Parathyroid adenoma (tissue), 2 donors: ENCODE results near the gene AGAP1.

Source experiments
- H2AFZ ChIP-seq: fragments of 300-600 bp; sonication (generic); one replicate; pipeline ENCODE4 v1.7.0; 2017; ENCODE audit warnings: antibody characterized with exemption, mild to moderate bottlenecking
- H3K27ac ChIP-seq: fragments of 300-600 bp; sonication (generic); one replicate; pipeline ENCODE4 v1.7.0; 2017
- H3K27me3 ChIP-seq: fragments of 300-600 bp; sonication (generic); one replicate; pipeline ENCODE4 v1.7.0; 2017; ENCODE audit warnings: low read length; ENCODE audit not compliant: control insufficient read depth, insufficient read depth
- H3K36me3 ChIP-seq: fragments of 300-600 bp; sonication (generic); one replicate; pipeline ENCODE4 v1.7.0; 2017; ENCODE audit warnings: low read length; ENCODE audit not compliant: control insufficient read depth, insufficient read depth
- H3K4me1 ChIP-seq: fragments of 300-600 bp; sonication (generic); one replicate; pipeline ENCODE4 v1.7.0; 2017; ENCODE audit warnings: control low read depth
- H3K4me2 ChIP-seq: fragments of 300-600 bp; sonication (generic); one replicate; pipeline ENCODE4 v1.7.0; 2017; ENCODE audit warnings: low read length
- H3K4me3 ChIP-seq: fragments of 300-600 bp; sonication (generic); one replicate; pipeline ENCODE4 v1.7.0; 2017; ENCODE audit warnings: low read depth, low read length
- H3K79me2 ChIP-seq: fragments of 300-600 bp; sonication (generic); one replicate; pipeline ENCODE4 v1.7.0; 2017; ENCODE audit warnings: control low read depth
- H3K9ac ChIP-seq: fragments of 300-600 bp; sonication (generic); one replicate; pipeline ENCODE4 v1.7.0; 2017; ENCODE audit warnings: mild to moderate bottlenecking
- H3K9me3 ChIP-seq: fragments of 300-600 bp; sonication (generic); one replicate; pipeline ENCODE4 v1.7.0; 2017; ENCODE audit warnings: low read length; ENCODE audit not compliant: control insufficient read depth
- TF ChIP-seq, protein P1 (sequence below): fragments of 300-600 bp; sonication (generic); IDR thresholded peaks from one replicate; pipeline ENCODE4 v1.7.0; 2017; ENCODE audit warnings: antibody characterized with exemption, mild to moderate bottlenecking
- donor health status: primary hyperparathyroidism.

The AGAP1 gene

DNA sequence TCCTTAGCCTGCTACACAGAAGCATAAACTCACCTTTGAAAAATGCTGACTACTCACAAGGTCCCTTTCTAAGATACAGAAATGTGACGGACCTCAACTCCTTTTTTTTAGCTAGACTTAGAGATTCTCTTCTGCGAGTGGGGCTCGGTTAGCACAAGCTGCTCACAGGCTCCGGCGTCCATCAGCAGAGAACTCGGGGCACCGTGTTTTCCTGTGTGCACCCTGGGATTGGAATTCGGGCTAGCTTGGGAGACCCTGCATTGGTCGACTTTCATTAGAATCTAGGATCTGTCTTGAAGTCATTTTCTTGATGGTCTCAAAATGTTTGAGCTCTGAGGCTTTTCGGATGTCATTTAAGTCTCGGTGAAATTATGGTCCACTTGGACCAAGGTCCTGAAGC lies 483.1 kb downstream of the AGAP1 start:
- Histone ChIP-seq H3K27ac (no peak overlapping the region), H3K9me3 (no peaks in the 10 kb centered on the region), H3K4me1 (no peaks in the 10 kb centered on the region), H3K4me3 (no peak overlapping the region), H3K9ac (no peak overlapping the region), H3K79me2 (no peaks in the 10 kb centered on the region), H2AFZ (no peak overlapping the region), H3K27me3 (no peaks in the 10 kb centered on the region), H3K36me3 (no peaks in the 10 kb centered on the region), H3K4me2 (no peak overlapping the region)
- TF ChIP-seq, protein P1, sequence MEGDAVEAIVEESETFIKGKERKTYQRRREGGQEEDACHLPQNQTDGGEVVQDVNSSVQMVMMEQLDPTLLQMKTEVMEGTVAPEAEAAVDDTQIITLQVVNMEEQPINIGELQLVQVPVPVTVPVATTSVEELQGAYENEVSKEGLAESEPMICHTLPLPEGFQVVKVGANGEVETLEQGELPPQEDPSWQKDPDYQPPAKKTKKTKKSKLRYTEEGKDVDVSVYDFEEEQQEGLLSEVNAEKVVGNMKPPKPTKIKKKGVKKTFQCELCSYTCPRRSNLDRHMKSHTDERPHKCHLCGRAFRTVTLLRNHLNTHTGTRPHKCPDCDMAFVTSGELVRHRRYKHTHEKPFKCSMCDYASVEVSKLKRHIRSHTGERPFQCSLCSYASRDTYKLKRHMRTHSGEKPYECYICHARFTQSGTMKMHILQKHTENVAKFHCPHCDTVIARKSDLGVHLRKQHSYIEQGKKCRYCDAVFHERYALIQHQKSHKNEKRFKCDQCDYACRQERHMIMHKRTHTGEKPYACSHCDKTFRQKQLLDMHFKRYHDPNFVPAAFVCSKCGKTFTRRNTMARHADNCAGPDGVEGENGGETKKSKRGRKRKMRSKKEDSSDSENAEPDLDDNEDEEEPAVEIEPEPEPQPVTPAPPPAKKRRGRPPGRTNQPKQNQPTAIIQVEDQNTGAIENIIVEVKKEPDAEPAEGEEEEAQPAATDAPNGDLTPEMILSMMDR: no peak

DNA sequence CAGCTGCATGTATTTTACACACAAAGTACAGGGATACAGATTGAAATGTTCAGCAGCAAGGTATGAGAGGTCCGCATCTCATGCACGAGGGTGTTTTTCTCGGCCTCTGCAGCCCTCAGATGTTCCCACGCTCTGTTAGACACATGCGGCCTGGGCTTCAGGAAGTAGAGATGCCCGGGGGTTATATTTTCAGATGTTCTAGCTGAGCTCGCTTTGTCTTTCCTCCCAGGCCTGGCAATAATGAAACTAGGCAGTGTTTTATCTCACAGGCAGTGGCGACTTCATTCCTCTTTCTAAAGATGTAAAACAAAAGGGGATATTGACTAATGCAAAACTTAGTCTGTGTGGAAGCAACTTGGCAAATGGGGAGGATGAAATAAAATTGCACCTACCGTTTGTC lies 483.6 kb downstream of the AGAP1 start:
- Histone ChIP-seq H3K36me3 (no peaks in the 10 kb centered on the region), H2AFZ (no peak overlapping the region), H3K4me2 (no peak overlapping the region), H3K4me1 (no peaks in the 10 kb centered on the region), H3K9me3 (no peaks in the 10 kb centered on the region), H3K4me3 (no peak overlapping the region), H3K79me2 (no peaks in the 10 kb centered on the region), H3K27ac (no peak overlapping the region), H3K9ac (no peak overlapping the region), H3K27me3 (no peaks in the 10 kb centered on the region)
- TF ChIP-seq, protein P1: no peak

DNA sequence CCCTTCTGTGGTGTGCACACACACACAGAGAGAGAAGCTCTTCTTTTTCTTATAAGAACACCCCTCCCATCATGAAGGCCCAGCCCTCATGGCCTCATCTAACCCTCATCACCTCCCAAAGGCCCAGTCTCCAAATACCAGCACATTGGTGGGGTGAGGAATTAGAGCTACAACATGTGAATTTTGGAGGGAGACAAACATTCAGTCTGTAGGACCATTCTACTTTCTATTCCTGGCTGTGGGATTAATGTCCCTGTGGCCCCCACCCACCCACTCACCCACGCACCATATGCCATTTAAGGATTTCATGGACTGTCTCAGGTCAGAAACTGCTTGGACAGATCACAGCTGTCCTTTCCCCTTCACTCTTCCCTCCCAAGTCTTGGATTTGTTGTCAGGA lies 484.2 kb downstream of the AGAP1 start:
- Histone ChIP-seq H3K4me2 (no peak overlapping the region), H3K9me3 (no peaks in the 10 kb centered on the region), H3K79me2 (no peaks in the 10 kb centered on the region), H2AFZ (no peak overlapping the region), H3K27me3 (no peaks in the 10 kb centered on the region), H3K4me1 (no peaks in the 10 kb centered on the region), H3K27ac (no peak overlapping the region), H3K4me3 (no peak overlapping the region), H3K36me3 (no peaks in the 10 kb centered on the region), H3K9ac (no peak overlapping the region)
- TF ChIP-seq, protein P1: no peak

DNA sequence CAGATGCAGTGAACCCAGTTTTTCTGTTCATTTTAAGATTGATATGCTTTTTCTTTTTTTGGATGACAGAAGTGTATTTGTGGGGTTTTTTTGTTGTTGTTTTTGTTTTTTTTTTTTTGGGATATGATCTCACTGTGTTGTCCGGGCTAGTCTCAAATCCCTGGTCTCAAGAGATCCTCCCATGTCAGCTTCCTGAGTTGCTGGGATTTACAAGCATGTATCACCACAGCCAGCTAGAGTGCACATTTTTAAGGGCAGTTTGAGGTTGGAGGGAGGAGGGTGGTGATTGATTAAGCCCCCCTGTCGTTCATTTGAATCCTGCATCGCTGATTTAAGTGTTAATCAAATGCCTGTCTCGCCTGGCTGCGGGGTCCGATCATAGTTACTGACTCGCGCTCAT lies 485.2 kb downstream of the AGAP1 start:
- H3K27ac ChIP-seq: no peak overlapping the region
- no peaks in the 10 kb centered on the region for H3K4me1 ChIP-seq
- no peaks in the 10 kb centered on the region for H3K36me3 ChIP-seq
- no peaks in the 10 kb centered on the region for H3K9me3 ChIP-seq
- no peak overlapping the region for H3K4me2 ChIP-seq
- H2AFZ ChIP-seq: no peak overlapping the region
- TF ChIP-seq, protein P1: no peak
- no peaks in the 10 kb centered on the region for H3K79me2 ChIP-seq
- no peak overlapping the region for H3K9ac ChIP-seq
- H3K27me3 ChIP-seq: no peaks in the 10 kb centered on the region
- H3K4me3 ChIP-seq: no peak overlapping the region

DNA sequence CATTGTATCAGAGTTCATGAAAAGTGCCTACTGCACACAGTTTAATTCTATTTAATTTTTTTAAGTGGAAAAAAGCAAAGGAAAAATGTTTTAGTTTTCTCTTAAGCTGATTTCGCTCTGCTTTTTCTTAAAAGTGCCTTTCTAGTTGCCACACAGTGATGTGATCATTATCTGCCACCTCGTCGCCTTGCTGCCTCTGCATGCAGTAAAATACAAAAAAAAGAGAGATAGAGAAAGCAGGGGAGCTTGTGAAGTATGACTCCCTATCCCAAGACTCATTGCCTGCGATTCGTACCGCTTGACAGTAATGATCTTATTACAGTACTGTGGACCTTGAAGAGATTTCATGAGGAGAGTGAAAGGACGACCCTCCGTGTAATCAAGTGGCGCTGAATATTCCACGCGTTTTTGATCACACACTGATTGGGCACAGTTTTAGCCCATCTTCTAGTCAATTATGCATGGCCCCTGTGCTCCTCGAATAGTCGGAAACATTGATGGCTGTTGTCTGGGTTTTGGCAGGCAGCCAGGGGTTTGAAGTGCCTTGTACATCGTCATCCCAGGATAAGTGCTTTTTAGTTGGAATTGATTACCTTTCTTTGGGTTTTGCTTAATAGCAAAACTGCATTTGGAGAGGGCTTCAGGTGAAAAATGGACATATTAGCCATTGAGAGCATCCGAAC lies 486.1 kb downstream of the AGAP1 start:
- no peak overlapping the region for H3K4me2 ChIP-seq
- TF ChIP-seq, protein P1: no peak

More for the DNA sequence above, 486.1 kb downstream of the AGAP1 start:
- Histone ChIP-seq H3K79me2 (no peaks in the 10 kb centered on the region), H3K27me3 (no peaks in the 10 kb centered on the region), H3K4me1 (no peaks in the 10 kb centered on the region), H3K27ac (no peak overlapping the region), H3K36me3 (no peaks in the 10 kb centered on the region), H3K4me3 (no peak overlapping the region), H3K9ac (no peak overlapping the region), H3K9me3 (no peaks in the 10 kb centered on the region), H2AFZ (no peak overlapping the region)
